ENCODE measurements around the gene PSMD13.
"Not testable (repeated sequence)": the region's sequence is repeated elsewhere in the genome, so short reads cannot be mapped to it uniquely, and the experiment has no call there.

Gene PSMD13

DNA sequence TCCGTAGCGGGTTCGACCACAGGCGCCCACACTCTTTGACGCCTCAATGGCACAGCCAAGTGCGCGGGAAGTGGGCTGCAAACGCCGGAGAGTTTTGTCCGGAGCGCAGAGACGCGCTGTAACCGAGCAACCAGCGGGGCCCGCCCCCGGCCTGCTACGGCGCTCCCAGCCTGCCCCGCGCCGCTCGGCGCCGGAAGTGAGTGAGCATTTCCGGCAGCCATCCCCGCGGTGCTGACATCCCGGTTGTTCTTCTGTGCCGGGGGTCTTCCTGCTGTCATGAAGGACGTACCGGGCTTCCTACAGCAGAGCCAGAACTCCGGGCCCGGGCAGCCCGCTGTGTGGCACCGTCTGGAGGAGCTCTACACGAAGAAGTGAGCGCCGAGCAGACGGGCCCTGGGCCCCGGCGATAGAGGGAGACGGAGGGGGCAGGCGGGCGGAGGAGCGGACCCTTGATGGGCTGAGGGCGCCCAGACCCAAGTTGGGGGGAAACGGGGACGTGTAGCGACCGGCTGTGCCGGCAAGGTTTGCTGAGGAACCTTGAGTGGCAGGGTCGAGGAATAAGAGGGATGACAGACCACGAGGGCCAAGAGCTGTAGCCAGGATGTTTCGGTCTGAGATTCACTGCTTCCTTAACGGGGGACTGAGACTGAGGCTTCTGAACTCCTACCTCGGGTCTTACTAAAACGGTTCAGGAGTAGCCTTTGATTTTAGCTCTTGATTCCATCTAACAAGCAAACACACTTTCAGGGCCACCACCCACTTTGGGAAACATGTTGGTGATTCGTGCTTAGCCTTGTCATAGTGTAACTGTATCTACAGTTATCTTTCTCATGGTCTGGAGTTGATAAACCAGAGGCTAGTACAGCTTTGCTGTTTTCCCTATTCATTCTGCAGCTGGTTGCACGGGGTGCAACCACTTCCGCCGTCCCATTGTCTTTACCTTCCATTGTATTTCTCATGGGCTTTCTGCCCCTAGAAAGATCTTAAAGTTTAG, at the start of gene PSMD13:
Gene PSMD13, plus strand, starts transcription at position 203 of the 994 bp plus-strand sequence. Its CDS starts 74 bp downstream, at position 277.
- peak; percentile 71 to 81 for DNase-seq (ENCODE audit: low read depth in 2 of 2)

GRCh38 chr11:189200-189783, 47.5 kb upstream of the PSMD13 start:
- not testable (repeated sequence) for DNase-seq (ENCODE audit: low read depth in 2 of 2)

DNA sequence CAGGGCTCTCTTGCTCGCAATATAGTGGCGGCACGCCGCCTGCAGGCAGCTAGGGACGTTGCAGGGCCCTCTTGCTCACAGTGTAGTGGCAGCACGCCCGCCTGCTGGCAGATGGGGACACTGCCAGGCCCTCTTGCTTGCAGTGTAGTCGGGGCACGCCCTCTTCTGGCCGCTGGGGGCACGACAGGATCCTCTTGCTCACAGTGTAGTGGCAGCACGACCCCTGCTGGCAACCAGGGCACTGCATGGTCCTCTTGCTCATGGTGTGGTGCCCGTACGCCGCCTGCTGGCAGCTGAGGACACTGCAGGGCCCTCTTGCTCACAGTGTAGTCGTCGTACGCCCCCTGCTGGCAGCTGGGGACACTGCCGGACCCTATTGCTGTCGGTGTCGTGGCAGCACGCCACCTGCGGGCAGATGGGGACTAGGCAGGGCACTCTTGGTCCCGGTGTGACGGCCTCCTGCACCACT, 46.9 kb upstream of the PSMD13 start:
- DNase-seq (ENCODE audit: low read depth in 2 of 2): not testable (repeated sequence)

- not testable (repeated sequence) for DNase-seq (ENCODE audit: low read depth in 2 of 2)
Observed at GRCh38 chr11:190546-190945, 46.2 kb upstream of the PSMD13 start.

DNA sequence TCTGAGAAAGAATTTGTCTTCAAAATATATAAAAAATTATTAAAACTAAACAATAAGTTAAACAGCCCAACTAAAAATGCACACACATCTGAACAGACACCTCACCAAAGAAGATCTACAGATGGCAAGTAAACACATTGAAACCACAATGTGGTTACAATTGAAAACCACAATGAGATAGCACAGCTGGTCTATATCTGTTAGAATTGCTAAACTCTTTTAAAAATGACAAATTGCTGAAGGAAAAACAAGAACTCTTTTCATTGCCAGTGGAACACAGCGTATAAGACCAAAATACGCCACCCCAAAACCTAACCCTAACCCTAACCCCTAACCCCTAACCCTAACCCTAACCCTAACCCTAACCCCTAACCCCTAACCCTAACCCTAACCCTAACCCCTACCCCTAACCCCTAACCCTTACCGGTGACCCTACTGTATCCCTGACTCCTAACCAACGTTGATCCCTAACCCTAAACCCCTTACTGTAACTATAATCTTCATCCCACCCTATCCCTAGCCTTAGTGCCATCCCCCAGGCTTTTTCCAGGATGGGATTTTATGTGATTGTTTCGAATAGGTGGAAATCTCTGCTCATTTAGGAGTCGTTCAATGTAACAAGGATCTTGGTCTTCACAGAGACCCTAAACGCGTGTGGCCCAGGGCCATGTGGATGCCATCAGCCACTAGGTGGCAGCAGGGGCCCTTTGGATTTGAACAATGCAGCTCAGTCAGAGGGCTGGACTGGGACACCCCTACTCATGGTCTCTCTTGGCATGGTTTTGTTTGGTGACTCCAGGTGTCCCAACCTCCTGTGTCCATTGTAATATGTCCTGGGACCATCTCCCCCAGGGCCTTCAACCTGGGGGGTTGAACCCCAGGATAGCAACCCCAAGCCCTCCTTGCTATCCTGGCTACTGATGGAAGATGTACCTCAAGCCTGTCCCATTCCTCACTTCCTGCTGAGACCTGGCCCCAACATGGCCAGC, 45.0 kb upstream of the PSMD13 start:
- peak in 1 of 2 donors; percentile 25 for DNase-seq (ENCODE audit: low read depth in 2 of 2)

DNA sequence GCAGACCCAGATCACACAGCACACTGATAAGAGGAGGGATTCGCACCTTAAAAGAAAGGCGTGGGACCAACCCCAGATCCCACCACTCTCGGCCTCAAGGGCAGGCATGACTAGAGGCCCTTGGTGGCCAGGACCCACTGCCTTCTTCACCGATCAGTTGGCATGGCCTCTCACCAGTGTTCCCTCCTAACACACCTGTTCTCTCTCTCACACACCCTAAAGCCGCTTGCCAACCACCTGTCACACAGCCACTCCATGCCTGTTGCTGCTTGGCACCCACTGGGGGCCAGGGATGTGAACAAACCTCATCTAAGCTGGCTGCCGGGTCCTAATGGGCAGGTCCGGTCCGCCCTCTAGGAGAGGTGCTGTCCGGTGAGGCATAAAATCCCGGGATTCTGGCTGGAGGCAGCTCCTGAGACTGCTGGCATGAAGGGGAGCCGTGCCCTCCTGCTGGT, 44.1 kb upstream of the PSMD13 start, which contains the start of gene SCGB1C1:
Gene SCGB1C1, plus strand, starts transcription at position 405 of the 455 bp plus-strand sequence. Its CDS starts 22 bp downstream, at position 427.
- not testable (repeated sequence) for DNase-seq (ENCODE audit: low read depth in 2 of 2)

- DNase-seq (ENCODE audit: low read depth in 2 of 2): not testable (repeated sequence)
Observed at GRCh38 chr11:193481-193880, 43.3 kb upstream of the PSMD13 start.

DNA sequence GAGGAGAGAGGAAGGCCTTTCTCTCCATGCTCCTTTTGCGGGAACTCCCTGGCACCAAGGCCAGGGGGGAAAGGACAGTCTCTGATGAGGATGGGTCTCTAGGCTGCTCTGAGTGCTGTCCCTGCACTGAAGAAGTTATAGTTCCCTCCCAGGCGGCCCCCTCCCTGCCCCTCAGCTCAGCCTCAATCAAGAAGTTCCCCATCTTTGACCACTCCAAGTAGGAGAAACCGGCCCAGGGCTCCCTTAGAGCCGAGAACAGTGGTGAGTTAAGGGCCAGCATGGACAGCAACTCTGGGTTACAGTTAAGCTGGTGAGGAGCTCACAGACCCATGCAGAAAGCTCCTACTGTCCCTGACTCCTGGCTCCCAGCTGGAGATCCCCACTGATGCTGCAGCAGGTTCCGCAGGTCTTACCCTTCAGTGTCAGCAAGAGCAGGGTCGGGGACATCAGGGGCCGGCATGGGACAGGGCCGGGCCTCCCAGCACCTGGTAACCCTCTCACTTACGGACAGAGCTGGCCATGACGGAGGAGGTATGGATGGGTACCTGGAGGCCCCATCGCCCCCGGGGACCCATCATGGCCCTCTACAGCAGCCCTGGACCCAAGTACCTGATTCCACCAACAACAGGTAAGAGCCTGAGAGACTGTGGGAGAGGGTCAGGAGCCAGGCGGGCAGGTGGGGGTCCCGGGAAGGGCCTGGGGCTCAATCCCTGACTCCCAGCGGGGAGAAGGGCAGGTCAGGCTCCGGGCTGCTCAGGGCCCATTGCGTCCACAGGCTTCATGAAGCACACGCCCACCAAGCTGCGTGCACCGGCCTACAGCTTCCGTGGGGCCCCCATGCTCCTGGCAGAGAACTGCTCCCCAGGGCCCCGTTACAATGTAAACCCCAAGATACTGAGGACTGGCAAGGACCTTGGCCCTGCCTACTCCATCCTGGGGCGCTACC, 39.7 kb upstream of the PSMD13 start:
- DNase-seq (ENCODE audit: low read depth in 2 of 2): no peak

- DNase-seq (ENCODE audit: low read depth in 2 of 2): no peak
Observed at GRCh38 chr11:197741-198235, 39.0 kb upstream of the PSMD13 start.

- DNase-seq (ENCODE audit: low read depth in 2 of 2): no peak
Observed at GRCh38 chr11:198236-198806, 38.5 kb upstream of the PSMD13 start.

- no peak for DNase-seq (ENCODE audit: low read depth in 2 of 2)
Observed at GRCh38 chr11:199004-199581, 37.7 kb upstream of the PSMD13 start.

- DNase-seq (ENCODE audit: low read depth in 2 of 2): no peak
Observed at GRCh38 chr11:199782-200181, 37.0 kb upstream of the PSMD13 start.

GRCh38 chr11:200224-201003, 36.4 kb upstream of the PSMD13 start:
- no peak for DNase-seq (ENCODE audit: low read depth in 2 of 2)

DNA sequence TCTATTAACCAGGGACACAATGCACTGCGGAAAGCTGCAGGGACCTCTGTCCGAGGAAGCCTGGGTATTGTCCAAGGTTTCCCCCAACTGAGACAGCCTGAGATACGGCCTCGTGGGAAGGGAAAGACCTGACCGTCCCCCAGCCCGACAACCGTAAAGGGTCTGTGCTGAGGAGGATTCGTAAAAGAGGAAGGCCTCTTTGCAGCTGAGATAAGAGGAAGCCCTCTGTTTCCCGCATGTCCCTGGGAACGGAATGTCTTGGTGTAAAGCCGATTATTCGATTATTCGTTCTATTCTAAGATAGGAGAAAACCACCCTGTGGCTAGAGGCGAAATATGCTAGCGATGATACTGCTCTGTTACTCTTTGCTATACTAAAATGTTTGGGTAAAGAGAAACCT, 34.8 kb upstream of the PSMD13 start:
- no peak for DNase-seq (ENCODE audit: low read depth in 2 of 2)

DNA sequence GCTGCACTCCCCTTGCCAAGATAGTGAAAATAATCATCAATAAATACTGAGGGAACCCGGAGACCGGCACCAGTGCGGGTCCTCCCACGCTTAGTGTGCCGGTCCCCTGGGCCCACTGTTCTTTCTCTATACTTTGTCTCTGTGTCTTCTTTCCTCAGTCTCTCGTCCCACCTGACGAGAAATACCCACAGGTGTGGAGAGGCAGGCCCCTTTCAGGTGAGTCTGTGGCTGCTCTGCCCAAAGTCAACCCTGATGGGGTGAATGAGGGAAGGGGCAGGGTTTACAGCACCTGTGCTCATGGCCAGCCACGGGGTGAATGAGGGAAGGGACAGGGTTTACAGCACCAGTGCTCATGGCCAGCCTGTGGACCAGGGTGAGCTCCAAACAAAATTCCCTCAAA, 34.3 kb upstream of the PSMD13 start:
- no peak for DNase-seq (ENCODE audit: low read depth in 2 of 2)

- no peak for DNase-seq (ENCODE audit: low read depth in 2 of 2)
Observed at GRCh38 chr11:203056-203944, 33.5 kb upstream of the PSMD13 start.

GRCh38 chr11:203945-204586, 32.7 kb upstream of the PSMD13 start:
- DNase-seq (ENCODE audit: low read depth in 2 of 2): no peak
